OCI-LY7 (cell line): ENCODE measurements around the gene NOP56.

ENCODE experiments used
- CTCF ChIP-seq: fragments of 200-600 bp; sonication (generic); conservative IDR thresholded peaks from 2 replicates; pipeline ENCODE4 v1.5.1; 2014; ENCODE audit warnings: mild to moderate bottlenecking, antibody characterized with exemption, low read length, moderate library complexity, mixed read lengths
- EZH2phosphoT487 ChIP-seq: fragments of 200-600 bp; sonication (generic); IDR thresholded peaks from 2 replicates; pipeline ENCODE4 v1.6.1; 2018; ENCODE audit warnings: low read depth, borderline replicate concordance, mild to moderate bottlenecking, mixed run types, antibody characterized with exemption, low read length, moderate library complexity, mixed read lengths

DNA sequence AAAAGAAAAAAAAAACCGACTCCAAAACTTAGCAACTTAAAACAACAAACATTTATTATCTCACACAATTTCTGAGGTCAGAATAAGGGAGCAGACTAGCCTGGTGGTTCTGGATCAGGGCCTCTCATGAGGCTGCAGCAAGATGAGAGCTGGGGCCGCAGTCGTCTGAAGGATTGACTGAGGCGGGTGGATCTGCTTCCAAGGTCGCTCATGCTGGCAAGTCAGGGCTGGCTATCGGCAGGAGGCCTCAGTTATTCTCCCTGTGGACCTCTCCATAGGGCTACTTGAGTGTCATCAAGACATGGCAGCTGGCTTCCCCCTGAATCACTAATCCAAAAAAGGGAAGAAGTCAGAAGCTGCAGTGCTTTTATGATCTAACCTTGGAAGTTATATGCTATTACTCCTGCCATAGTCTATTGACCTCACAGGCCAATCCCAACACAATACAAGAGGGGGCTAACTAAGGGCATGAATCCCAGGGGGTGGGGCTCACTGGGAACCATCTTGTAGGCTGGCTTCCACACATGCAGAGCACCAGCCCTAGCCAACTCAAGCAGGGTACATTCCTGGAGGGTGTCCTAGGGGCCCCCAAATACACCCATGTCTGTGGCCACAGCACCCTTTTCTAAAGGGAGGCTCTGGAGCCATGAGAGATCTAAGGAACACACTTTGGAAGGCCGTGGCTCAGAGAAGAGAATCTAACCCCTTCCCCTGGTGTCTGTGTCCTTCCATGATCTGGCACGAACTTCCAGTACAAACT is 51.5 kb downstream of the NOP56 start:
- TF ChIP-seq CTCF: no peak
- no peak for TF ChIP-seq EZH2phosphoT487
